Hepatocyte (in vitro differentiated cells): Measurements from ENCODE around the gene ANKRD55.

ENCODE experiments used
- EZH2 ChIP-seq: fragments of 200-600 bp; sonication (generic); IDR thresholded peaks from 2 replicates; pipeline ENCODE4 v1.6.1; 2016; ENCODE audit warnings: antibody characterized with exemption, mild to moderate bottlenecking, borderline replicate concordance
- EZH2phosphoT487 ChIP-seq: fragments of 200-600 bp; sonication (generic); IDR thresholded peaks from one replicate; pipeline ENCODE4 v1.6.1; 2018; ENCODE audit warnings: antibody characterized with exemption, mild to moderate bottlenecking, low read depth, moderate library complexity; ENCODE audit not compliant: unreplicated experiment, severe bottlenecking
- TF ChIP-seq, protein P1 (sequence below): fragments of 200-600 bp; sonication (generic); IDR thresholded peaks from 2 replicates; pipeline ENCODE4 v1.5.1; 2016; ENCODE audit warnings: antibody characterized with exemption, mild to moderate bottlenecking; ENCODE audit not compliant: poor library complexity

DNA sequence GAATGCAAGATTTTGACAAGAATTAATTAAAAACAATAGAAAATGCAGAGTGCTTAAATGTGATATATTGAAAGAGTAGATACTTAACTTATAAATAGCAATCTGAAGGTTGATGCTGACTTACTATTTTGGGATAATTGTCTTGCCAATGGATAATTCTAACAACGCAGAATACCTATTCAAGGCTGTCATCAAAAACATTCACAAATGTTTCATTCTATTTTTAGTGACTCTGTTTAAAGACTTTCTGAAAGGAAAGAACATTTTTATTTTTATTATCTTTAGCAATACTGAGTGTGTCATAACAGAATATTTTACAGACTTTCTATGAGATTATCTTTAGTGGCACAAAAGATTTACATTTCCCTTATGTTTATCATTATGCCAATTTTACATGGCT is 38.1 kb downstream of the ANKRD55 start:
- TF ChIP-seq, protein P1, sequence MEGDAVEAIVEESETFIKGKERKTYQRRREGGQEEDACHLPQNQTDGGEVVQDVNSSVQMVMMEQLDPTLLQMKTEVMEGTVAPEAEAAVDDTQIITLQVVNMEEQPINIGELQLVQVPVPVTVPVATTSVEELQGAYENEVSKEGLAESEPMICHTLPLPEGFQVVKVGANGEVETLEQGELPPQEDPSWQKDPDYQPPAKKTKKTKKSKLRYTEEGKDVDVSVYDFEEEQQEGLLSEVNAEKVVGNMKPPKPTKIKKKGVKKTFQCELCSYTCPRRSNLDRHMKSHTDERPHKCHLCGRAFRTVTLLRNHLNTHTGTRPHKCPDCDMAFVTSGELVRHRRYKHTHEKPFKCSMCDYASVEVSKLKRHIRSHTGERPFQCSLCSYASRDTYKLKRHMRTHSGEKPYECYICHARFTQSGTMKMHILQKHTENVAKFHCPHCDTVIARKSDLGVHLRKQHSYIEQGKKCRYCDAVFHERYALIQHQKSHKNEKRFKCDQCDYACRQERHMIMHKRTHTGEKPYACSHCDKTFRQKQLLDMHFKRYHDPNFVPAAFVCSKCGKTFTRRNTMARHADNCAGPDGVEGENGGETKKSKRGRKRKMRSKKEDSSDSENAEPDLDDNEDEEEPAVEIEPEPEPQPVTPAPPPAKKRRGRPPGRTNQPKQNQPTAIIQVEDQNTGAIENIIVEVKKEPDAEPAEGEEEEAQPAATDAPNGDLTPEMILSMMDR = no peak
- TF ChIP-seq EZH2 (no peak), EZH2phosphoT487 (no peak)
